ENCODE results near the gene CCR5AS.

CCR5AS gene

GRCh38 chr3:46348823-46349482 lies 57.9 kb downstream of the CCR5AS start:
- no peaks in the 10 kb centered on the region for H3K9me3 ChIP-seq
- peaks cover 16 to 57% (median 49%) of the 10 kb centered on the region in 6 donors for H3K4me1 ChIP-seq
- 74 to 82% (median 77%) methylated on average over 3 of the region's 3 CpGs for WGBS, 5 donors
- peak overlapping the region in 7 of 8 donors; percentile 36 to 81 (median 65) for H3K27ac ChIP-seq
- no peak overlapping the region for H3K4me3 ChIP-seq
- TF ChIP-seq POLR2AphosphoS5 (IDR thresholded peaks at IDR 0.05) (no peak), POLR2A (IDR thresholded peaks at IDR 0.05) (no peak)
- TF ChIP-seq, protein P1, sequence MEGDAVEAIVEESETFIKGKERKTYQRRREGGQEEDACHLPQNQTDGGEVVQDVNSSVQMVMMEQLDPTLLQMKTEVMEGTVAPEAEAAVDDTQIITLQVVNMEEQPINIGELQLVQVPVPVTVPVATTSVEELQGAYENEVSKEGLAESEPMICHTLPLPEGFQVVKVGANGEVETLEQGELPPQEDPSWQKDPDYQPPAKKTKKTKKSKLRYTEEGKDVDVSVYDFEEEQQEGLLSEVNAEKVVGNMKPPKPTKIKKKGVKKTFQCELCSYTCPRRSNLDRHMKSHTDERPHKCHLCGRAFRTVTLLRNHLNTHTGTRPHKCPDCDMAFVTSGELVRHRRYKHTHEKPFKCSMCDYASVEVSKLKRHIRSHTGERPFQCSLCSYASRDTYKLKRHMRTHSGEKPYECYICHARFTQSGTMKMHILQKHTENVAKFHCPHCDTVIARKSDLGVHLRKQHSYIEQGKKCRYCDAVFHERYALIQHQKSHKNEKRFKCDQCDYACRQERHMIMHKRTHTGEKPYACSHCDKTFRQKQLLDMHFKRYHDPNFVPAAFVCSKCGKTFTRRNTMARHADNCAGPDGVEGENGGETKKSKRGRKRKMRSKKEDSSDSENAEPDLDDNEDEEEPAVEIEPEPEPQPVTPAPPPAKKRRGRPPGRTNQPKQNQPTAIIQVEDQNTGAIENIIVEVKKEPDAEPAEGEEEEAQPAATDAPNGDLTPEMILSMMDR (IDR thresholded peaks at IDR 0.05 in 8 of 11, conservative IDR thresholded peaks at IDR 0.05 in 3 of 11): no peak
- intact Hi-C loops (cut with DNase I; ENCODE audit: low total_unique reads): no loop called here
- no peaks in the 10 kb centered on the region for H3K27me3 ChIP-seq (replicated peaks in 1 of 7)
- DNase-seq: no peak
- H3K36me3 ChIP-seq: no peaks in the 10 kb centered on the region

GRCh38 chr3:46344476-46344875 lies 62.4 kb downstream of the CCR5AS start:
- no peak for DNase-seq
- TF ChIP-seq POLR2AphosphoS5 (IDR thresholded peaks at IDR 0.05) (no peak), POLR2A (IDR thresholded peaks at IDR 0.05) (no peak)
- TF ChIP-seq, protein P1 (IDR thresholded peaks at IDR 0.05 in 8 of 11, conservative IDR thresholded peaks at IDR 0.05 in 3 of 11): no peak

DNA sequence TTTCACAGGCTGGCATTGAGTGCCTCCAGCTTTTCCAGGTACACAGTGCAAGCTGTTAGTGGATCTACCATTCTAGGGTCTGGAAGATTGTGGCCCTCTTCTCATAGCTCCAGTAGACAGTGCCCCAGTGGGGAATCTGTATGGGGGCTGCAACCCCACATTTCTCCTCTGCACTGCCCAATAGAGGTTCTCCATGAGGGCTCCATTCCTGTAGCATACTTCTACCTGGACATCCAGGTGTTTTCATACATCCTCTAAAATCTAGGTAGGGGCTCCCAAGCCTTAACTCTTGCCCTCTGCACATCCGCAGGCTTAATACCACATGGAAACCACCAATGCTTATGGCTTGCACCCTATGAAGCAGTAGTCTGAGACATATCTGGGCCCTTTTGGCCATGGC lies 68.0 kb downstream of the CCR5AS start:
- H3K27ac ChIP-seq: no peak overlapping the region
- no peak for TF ChIP-seq POLR2AphosphoS5 (IDR thresholded peaks at IDR 0.05)
- TF ChIP-seq, protein P1 (IDR thresholded peaks at IDR 0.05 in 8 of 11, conservative IDR thresholded peaks at IDR 0.05 in 3 of 11): no peak
- no peak for TF ChIP-seq POLR2A (IDR thresholded peaks at IDR 0.05)
- no peaks in the 10 kb centered on the region for H3K27me3 ChIP-seq (replicated peaks in 1 of 7)
- intact Hi-C loops (cut with DNase I; ENCODE audit: low total_unique reads): no loop called here
- H3K4me3 ChIP-seq: no peak overlapping the region
- H3K9me3 ChIP-seq: peaks cover 3 to 32% (median 26%) of the 10 kb centered on the region in 8 donors
- 96 to 100% (median 100%) methylated on average over 1 of the region's 1 CpG for WGBS, 5 donors
- DNase-seq: no peak
- no peaks in the 10 kb centered on the region for H3K36me3 ChIP-seq
- peaks cover 0 to 7% (median 1%) of the 10 kb centered on the region in 6 donors for H3K4me1 ChIP-seq

More at GRCh38 chr3:46344476-46344875, 62.4 kb downstream of the CCR5AS start:
- Histone ChIP-seq H3K27me3 (replicated peaks in 1 of 7) (no peaks in the 10 kb centered on the region), H3K9me3 (peaks cover 0 to 10% (median 9%) of the 10 kb centered on the region in 8 donors), H3K4me3 (no peak overlapping the region), H3K36me3 (no peaks in the 10 kb centered on the region), H3K4me1 (peaks cover 7 to 14% (median 10%) of the 10 kb centered on the region in 6 donors), H3K27ac (no peak overlapping the region)
- intact Hi-C loops (cut with DNase I; ENCODE audit: low total_unique reads): no loop called here
- 83 to 95% (median 91%) methylated on average over 4 of the region's 4 CpGs for WGBS, 5 donors

- TF ChIP-seq POLR2A (IDR thresholded peaks at IDR 0.05) (no peak), POLR2AphosphoS5 (IDR thresholded peaks at IDR 0.05) (no peak)
- TF ChIP-seq, protein P1 (IDR thresholded peaks at IDR 0.05 in 8 of 11, conservative IDR thresholded peaks at IDR 0.05 in 3 of 11): no peak
- intact Hi-C loops (cut with DNase I; ENCODE audit: low total_unique reads): no loop called here
- H3K36me3 ChIP-seq: no peaks in the 10 kb centered on the region
- no peak overlapping the region for H3K4me3 ChIP-seq
- H3K27ac ChIP-seq: no peak overlapping the region
- H3K4me1 ChIP-seq: peaks cover 0 to 9% (median 2%) of the 10 kb centered on the region in 6 donors
- H3K9me3 ChIP-seq: peaks cover 3 to 32% (median 26%) of the 10 kb centered on the region in 8 donors
- H3K27me3 ChIP-seq (replicated peaks in 1 of 7): no peaks in the 10 kb centered on the region
- no peak for DNase-seq
Measured at GRCh38 chr3:46337911-46338310, 69.0 kb downstream of the CCR5AS start.

Data from spleen (tissue), 11 donors.